Measurements from ENCODE around the gene OR52A1. TPM values are rescaled to one million over a fixed set of nuclear protein-coding genes. Genes with fewer than 3 reads are reported as not detected.
"Not testable (repeated sequence)": the region's sequence is repeated elsewhere in the genome, so short reads cannot be mapped to it uniquely, and the experiment has no call there.

The OR52A1 gene
- total RNA-seq, 4 donors from 2014 or later: not detected

DNA sequence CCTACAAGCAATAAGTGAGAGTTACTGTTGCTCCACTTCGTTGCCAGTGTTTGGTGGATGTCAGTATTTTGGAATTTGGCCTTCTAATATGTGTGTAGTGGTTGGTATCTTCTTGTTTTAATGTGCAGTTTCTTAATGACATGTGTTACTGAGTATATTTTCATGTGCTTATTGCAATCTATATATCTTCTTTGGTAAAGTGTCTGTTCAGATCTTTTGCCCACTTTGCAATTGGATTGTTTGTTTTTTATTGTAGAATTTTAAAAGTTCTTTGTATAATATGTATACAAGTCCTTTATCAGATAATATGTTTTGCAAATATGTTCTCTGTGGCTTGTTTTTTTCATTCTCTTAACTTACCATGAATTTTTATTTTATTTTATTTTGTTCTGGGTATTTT, 38.2 kb upstream of the OR52A1 start:
- TF ChIP-seq, protein P1, sequence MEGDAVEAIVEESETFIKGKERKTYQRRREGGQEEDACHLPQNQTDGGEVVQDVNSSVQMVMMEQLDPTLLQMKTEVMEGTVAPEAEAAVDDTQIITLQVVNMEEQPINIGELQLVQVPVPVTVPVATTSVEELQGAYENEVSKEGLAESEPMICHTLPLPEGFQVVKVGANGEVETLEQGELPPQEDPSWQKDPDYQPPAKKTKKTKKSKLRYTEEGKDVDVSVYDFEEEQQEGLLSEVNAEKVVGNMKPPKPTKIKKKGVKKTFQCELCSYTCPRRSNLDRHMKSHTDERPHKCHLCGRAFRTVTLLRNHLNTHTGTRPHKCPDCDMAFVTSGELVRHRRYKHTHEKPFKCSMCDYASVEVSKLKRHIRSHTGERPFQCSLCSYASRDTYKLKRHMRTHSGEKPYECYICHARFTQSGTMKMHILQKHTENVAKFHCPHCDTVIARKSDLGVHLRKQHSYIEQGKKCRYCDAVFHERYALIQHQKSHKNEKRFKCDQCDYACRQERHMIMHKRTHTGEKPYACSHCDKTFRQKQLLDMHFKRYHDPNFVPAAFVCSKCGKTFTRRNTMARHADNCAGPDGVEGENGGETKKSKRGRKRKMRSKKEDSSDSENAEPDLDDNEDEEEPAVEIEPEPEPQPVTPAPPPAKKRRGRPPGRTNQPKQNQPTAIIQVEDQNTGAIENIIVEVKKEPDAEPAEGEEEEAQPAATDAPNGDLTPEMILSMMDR (IDR thresholded peaks at IDR 0.05): no peak
- DNase-seq (ENCODE audit: low spot score) (no peak), ATAC-seq (ENCODE audit: low FRiP score) (no peak)

DNA sequence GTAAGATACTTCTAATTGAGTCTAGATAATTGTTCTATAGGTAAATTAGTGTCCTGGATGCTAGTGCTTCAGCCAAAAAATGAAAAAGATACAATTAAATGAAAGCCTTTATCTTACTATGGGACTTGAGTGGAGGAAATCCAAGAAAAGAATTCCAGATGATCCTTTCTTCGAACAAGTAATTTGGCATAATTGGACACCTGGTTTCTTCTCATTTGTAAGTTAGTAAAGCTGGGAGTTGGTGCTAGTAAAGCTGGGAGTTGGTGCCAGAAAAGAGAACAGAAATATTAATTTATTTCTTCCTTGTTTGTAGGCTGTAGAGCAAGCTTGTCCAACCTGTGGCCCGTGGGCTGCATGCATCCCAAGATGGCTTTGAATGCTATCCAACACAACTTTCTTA, 33.6 kb upstream of the OR52A1 start:
- TF ChIP-seq, protein P1 (IDR thresholded peaks at IDR 0.05): no peak
- DNase-seq (ENCODE audit: low spot score) (no peak), ATAC-seq (ENCODE audit: low FRiP score) (no peak)

DNA sequence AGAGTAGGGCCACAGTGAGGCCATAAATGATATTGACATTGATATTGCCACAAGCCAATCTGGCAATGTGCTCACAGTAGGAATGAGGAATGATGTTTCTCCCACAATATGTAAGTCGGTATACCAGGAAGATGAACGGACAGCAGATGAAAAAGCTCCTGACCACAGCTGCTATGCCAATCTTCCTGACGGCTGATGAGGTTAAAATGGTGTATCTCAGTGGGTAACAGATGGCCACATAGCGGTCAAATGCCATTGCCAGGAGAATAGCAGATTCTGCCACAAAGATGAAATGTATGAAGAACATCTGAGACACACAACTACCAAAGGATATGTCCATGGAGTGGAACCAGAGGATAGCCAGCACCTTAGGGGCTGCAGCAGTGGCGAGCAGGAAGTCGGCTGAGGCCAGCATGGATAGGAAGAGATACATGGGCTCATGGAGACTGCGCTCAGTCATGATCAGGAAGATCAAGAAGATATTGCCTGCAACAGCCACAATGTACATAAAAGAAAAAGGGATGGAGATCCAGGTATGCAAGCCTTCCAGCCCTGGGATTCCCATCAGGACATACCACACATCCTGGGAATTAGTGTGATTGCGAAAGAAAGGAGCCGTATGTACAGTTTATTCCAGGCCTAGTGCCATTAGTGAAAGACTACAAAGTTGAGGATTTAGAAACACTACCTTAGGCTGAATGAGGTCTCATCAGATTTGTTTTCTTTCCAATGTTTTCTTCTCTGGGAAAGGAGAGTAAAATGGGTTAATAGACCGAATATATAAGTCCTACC, 23.7 kb upstream of the OR52A1 start:
- ATAC-seq (ENCODE audit: low FRiP score) (no peak), DNase-seq (ENCODE audit: low spot score) (no peak)
- TF ChIP-seq, protein P1 (IDR thresholded peaks at IDR 0.05): no peak

DNA sequence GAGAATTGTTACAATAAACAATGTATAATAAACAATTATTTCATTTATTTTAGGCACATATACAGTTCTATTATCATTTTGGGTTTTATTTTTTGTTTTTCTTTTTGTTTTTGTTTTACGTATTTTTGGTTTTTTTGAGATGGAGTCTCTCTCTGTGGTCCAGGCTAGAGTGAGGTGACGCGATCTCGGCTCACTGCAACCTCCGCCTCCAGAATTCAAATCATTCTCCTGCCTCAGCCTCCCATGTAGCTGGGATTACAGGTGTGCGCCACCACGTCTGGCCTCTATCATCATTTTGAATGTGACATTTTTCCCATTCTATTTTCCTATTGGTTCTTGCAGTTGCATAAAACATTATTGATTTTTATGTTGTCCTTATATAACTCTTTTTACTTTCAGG, 20.4 kb upstream of the OR52A1 start:
- no peak for ATAC-seq (ENCODE audit: low FRiP score)

DNA sequence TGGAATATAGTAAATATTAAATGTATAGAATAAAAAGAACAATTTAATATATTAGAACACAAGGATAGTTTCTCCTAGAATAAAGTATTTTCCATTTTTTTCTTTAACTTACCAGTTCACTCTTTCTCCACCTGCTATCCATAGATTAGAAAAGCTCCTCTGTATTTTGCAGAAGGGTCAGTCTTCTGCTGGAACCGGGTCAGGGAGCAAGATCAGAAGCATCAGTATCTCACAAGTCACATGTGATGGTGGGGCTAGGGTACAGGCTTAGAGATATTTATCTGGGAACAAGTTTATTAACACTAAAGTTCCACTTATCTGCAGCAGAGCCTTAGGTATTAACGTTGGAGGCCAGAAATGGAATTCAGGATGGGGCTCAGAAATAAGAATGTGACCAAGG, 17.3 kb upstream of the OR52A1 start:
- TF ChIP-seq, protein P1 (IDR thresholded peaks at IDR 0.05): no peak
- DNase-seq (ENCODE audit: low spot score) (no peak), ATAC-seq (ENCODE audit: low FRiP score) (no peak)

More for the DNA sequence above, 20.4 kb upstream of the OR52A1 start:
- TF ChIP-seq, protein P1 (IDR thresholded peaks at IDR 0.05): no peak
- DNase-seq (ENCODE audit: low spot score): no peak

DNA sequence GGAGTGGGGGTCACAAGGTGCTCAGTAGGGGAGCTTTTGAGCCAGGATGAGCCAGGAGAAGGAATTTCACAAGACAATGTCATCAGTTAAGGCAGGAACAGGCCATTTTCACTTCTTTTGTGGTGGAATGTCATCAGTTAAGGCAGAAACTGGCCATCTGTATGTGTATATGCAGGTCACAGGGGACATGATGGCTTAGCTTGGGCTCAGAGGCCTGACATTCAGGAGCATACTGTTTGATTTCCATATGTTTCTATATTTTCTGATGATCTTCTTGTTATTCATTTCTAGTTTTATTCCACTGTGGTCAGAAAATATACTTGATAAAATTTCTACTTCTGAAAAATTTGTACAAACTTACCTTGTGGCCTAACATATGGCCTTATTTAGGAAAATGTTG, 11.3 kb upstream of the OR52A1 start:
- ATAC-seq (ENCODE audit: low FRiP score); DNase-seq (ENCODE audit: low spot score): not testable (repeated sequence)

DNA sequence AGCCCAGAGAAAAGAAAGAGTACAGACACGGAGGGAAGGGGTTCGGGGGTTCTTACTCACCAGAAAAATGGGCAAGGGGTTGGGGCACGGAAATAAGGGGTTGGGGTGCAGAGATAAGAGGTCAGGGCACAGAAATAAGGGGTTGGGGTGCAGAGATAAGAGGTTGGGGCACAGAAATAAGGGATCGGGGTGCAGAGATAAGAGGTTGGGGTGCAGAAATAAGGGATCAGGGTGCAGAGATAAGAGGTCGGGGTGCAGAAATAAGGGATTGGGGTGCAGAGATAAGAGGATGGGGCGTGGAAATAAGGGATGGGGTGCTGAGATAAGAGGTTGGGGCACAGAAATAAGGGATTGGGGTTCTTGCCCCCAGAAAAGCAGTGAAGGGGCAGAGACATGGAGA, 10.2 kb upstream of the OR52A1 start:
- not testable (repeated sequence) for DNase-seq (ENCODE audit: low spot score); ATAC-seq (ENCODE audit: low FRiP score)

DNA sequence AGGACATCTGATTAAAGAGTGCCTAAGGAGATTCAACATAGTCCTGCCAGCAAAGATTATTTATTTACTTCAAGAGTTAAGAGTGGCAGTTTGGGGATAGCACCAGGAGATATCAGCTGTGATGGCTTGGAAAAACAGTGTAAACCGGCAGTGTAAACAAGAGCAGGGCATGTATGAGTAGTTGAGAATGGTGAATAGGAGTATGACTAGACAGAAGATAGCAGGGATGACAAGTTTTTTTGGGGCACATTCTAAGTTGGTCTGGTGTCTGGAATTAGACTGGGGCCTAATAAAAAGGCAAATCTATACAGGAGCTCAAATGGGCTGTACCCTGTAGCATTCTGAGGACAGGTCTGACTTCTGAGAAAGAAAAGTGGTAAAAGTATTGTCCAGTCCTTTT, 6.5 kb upstream of the OR52A1 start:
- not testable (repeated sequence) for DNase-seq (ENCODE audit: low spot score)

DNA sequence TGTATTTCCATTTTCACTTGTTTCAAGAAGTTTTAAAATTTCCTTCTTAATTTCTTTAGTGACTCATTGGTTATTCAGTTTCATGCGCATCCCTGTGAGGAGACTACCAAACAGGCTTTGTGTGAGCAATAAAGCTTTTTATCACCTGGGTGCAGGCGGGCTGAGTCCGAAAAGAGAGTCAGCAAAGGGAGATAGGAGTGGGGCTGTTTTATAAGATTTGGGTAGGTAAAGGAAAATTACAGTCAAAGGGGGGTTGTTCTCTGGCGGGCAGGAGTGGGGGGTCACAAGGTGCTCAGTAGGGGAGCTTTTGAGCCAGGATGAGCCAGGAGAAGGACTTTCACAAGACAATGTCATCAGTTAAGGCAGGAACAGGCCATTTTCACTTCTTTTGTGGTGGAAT, 5.7 kb upstream of the OR52A1 start:
- DNase-seq (ENCODE audit: low spot score); ATAC-seq (ENCODE audit: low FRiP score): not testable (repeated sequence)

More for the DNA sequence above, 6.5 kb upstream of the OR52A1 start:
- not testable (repeated sequence) for ATAC-seq (ENCODE audit: low FRiP score)
